KMS-11 (cell line): ENCODE data around the gene FMO5.
"Not testable (repeated sequence)": the region's sequence is repeated elsewhere in the genome, so short reads cannot be mapped to it uniquely, and the experiment has no call there.

Source experiments
- H2AFZ ChIP-seq: fragments of 200-600 bp; sonication (generic); 2 replicates; pipeline ENCODE4 v1.6.1; 2016; ENCODE audit warnings: antibody characterized with exemption, mixed run types, low read depth
- H3K27ac ChIP-seq: fragments of 200-600 bp; sonication (generic); 2 replicates; pipeline ENCODE4 v1.6.1; 2016; ENCODE audit warnings: mild to moderate bottlenecking, mixed run types
- H3K27me3 ChIP-seq: fragments of 200-600 bp; sonication (generic); 2 replicates; pipeline ENCODE4 v1.6.1; 2017; ENCODE audit warnings: mild to moderate bottlenecking, low read depth, mixed run types, moderate library complexity; ENCODE audit not compliant: insufficient read depth
- H3K36me3 ChIP-seq: fragments of 200-600 bp; sonication (generic); 2 replicates; pipeline ENCODE4 v1.6.1; 2017; ENCODE audit warnings: mild to moderate bottlenecking, mixed run types; ENCODE audit not compliant: insufficient read depth
- H3K4me1 ChIP-seq: fragments of 200-600 bp; sonication (generic); 2 replicates; pipeline ENCODE4 v1.6.1; 2016; ENCODE audit warnings: mild to moderate bottlenecking, low read depth, mixed run types; ENCODE audit not compliant: poor library complexity, severe bottlenecking
- H3K4me2 ChIP-seq: fragments of 200-600 bp; sonication (generic); 2 replicates; pipeline ENCODE4 v1.7.0; 2016; ENCODE audit warnings: mild to moderate bottlenecking, mixed run types
- H3K4me3 ChIP-seq: fragments of 200-600 bp; sonication (generic); IDR thresholded peaks from 2 replicates; pipeline ENCODE4 v1.6.1; 2017; ENCODE audit warnings: low read depth, low read length, mixed read lengths; ENCODE audit not compliant: insufficient read depth
- H3K79me2 ChIP-seq: fragments of 200-600 bp; sonication (generic); 2 replicates; pipeline ENCODE4 v1.6.1; 2016; ENCODE audit warnings: low read depth, mixed run types; ENCODE audit not compliant: insufficient read depth
- H3K9ac ChIP-seq: fragments of 200-600 bp; sonication (generic); 2 replicates; pipeline ENCODE4 v1.6.1; 2016; ENCODE audit warnings: mild to moderate bottlenecking, mixed run types
- H4K20me1 ChIP-seq: fragments of 200-600 bp; sonication (generic); 2 replicates; pipeline ENCODE4 v1.6.1; 2016; ENCODE audit warnings: mild to moderate bottlenecking, mixed run types; ENCODE audit not compliant: insufficient read depth
- TF ChIP-seq, protein P1 (sequence below): fragments of 200-600 bp; sonication (generic); conservative IDR thresholded peaks from 2 replicates; pipeline ENCODE4 v1.6.1; 2017; ENCODE audit warnings: low read depth, mild to moderate bottlenecking, antibody characterized with exemption, low read length, moderate library complexity, mixed read lengths

Gene FMO5

DNA sequence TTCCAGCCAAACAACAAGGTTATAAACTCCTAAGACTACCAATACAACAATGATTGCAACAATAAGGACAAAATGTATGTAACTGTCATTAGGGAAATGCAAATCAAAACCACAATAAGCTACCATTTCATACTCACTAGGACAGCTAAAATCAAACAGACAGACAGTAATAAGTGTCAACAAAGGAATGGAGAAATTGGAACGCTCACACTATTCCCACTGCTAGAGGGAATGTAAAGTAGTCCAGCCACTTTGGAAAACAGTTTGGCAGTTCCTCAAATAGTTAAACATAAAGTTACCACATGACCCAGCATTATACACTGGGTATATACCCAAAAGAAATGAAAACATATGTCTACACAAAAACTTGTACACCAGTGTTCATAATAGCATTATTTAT is 62.1 kb downstream of the FMO5 start:
- TF ChIP-seq, protein P1, sequence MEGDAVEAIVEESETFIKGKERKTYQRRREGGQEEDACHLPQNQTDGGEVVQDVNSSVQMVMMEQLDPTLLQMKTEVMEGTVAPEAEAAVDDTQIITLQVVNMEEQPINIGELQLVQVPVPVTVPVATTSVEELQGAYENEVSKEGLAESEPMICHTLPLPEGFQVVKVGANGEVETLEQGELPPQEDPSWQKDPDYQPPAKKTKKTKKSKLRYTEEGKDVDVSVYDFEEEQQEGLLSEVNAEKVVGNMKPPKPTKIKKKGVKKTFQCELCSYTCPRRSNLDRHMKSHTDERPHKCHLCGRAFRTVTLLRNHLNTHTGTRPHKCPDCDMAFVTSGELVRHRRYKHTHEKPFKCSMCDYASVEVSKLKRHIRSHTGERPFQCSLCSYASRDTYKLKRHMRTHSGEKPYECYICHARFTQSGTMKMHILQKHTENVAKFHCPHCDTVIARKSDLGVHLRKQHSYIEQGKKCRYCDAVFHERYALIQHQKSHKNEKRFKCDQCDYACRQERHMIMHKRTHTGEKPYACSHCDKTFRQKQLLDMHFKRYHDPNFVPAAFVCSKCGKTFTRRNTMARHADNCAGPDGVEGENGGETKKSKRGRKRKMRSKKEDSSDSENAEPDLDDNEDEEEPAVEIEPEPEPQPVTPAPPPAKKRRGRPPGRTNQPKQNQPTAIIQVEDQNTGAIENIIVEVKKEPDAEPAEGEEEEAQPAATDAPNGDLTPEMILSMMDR: no peak
- no peak overlapping the region for H3K27ac ChIP-seq
- H4K20me1 ChIP-seq: no peaks in the 10 kb centered on the region
- H3K27me3 ChIP-seq: no peaks in the 10 kb centered on the region
- H3K4me1 ChIP-seq: no peaks in the 10 kb centered on the region
- H2AFZ ChIP-seq: no peak overlapping the region
- no peak overlapping the region for H3K9ac ChIP-seq
- no peak overlapping the region for H3K4me2 ChIP-seq
- H3K79me2 ChIP-seq: peaks cover 9% of the 10 kb centered on the region; the same call in 1 of the 2 replicates
- H3K36me3 ChIP-seq: peaks cover 20% of the 10 kb centered on the region; the same call in 1 of the 2 replicates
- no peak overlapping the region for H3K4me3 ChIP-seq

- TF ChIP-seq, protein P1: no peak
These were observed 63.0 kb downstream of the FMO5 start for GRCh38 chr1:147162093-147162492.

DNA sequence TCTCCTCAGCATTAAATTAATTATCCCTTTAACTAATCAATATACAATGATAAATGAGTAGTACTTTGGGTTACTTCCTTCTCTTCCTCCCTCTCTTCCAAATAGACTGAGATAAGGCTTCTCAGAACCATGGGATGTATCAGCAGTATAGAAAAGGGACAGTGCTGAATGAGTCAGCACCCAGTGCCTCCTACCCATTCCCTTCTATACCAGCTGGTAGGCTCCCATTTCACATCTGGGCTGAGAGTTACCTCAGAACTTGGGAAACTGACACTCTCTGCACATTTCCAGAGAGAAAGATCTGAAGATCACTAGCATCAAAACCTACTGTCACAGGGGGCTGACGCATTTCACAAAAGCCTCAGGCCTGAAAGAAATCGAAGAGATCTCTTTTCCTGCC is 68.0 kb downstream of the FMO5 start:
- not testable (repeated sequence) for H3K27me3 ChIP-seq, H3K27ac ChIP-seq, H3K4me3 ChIP-seq, H3K9ac ChIP-seq, H3K79me2 ChIP-seq, H4K20me1 ChIP-seq, H3K4me1 ChIP-seq, H2AFZ ChIP-seq, H3K4me2 ChIP-seq
- peaks cover 22% of the 10 kb centered on the region; the same call in 1 of the 2 replicates for H3K36me3 ChIP-seq

More at GRCh38 chr1:147162093-147162492, 63.0 kb downstream of the FMO5 start:
- H3K4me3 ChIP-seq: no peak overlapping the region
- H3K4me2 ChIP-seq: no peak overlapping the region
- H3K27me3 ChIP-seq: no peaks in the 10 kb centered on the region
- no peaks in the 10 kb centered on the region for H3K79me2 ChIP-seq
- no peaks in the 10 kb centered on the region for H3K4me1 ChIP-seq
- H2AFZ ChIP-seq: no peak overlapping the region
- H3K36me3 ChIP-seq: peaks cover 24% of the 10 kb centered on the region; the same call in 1 of the 2 replicates
- H3K9ac ChIP-seq: no peak overlapping the region
- H3K27ac ChIP-seq: no peak overlapping the region
- H4K20me1 ChIP-seq: no peaks in the 10 kb centered on the region

- peaks cover 19% of the 10 kb centered on the region; the same call in 1 of the 2 replicates for H3K36me3 ChIP-seq
- H3K4me1 ChIP-seq: no peaks in the 10 kb centered on the region
- no peak overlapping the region for H3K9ac ChIP-seq
- no peak overlapping the region for H3K4me3 ChIP-seq
- no peaks in the 10 kb centered on the region for H4K20me1 ChIP-seq
- H3K4me2 ChIP-seq: no peak overlapping the region
- no peak overlapping the region for H3K27ac ChIP-seq
- H3K27me3 ChIP-seq: no peaks in the 10 kb centered on the region
- TF ChIP-seq, protein P1: no peak
- H3K79me2 ChIP-seq: no peaks in the 10 kb centered on the region
- H2AFZ ChIP-seq: no peak overlapping the region
These were observed 68.5 kb downstream of the FMO5 start for GRCh38 chr1:147156642-147157041.

GRCh38 chr1:147152772-147153171 is 72.4 kb downstream of the FMO5 start:
- Histone ChIP-seq H3K79me2 (no peaks in the 10 kb centered on the region), H3K36me3 (peaks cover under 1% of the 10 kb centered on the region; the same call in 1 of the 2 replicates), H3K9ac (no peak overlapping the region), H3K4me1 (no peaks in the 10 kb centered on the region), H3K27ac (no peak overlapping the region), H2AFZ (no peak overlapping the region), H4K20me1 (no peaks in the 10 kb centered on the region), H3K4me2 (no peak overlapping the region), H3K4me3 (no peak overlapping the region), H3K27me3 (no peaks in the 10 kb centered on the region)
- TF ChIP-seq, protein P1: no peak
